Endometrium (tissue), 2 donors: Measurements from ENCODE around the gene OR4E2.
"Not testable (repeated sequence)": the region's sequence is repeated elsewhere in the genome, so short reads cannot be mapped to it uniquely, and the experiment has no call there.

Experiments
- FAIRE-seq: peaks from 2 replicates; lab custom pipeline; 2012; peaks lifted over from hg19 to GRCh38; lab: Jason Lieb, UNC
- donor health status: control.
- donor health status: control.

The OR4E2 gene

GRCh38 chr14:21697662-21698061 lies 44.0 kb downstream of the OR4E2 start:
- FAIRE-seq, result not testable (repeated sequence)

GRCh38 chr14:21698538-21698937 lies 44.9 kb downstream of the OR4E2 start:
- not testable (repeated sequence) for FAIRE-seq

GRCh38 chr14:21699551-21699950 lies 45.9 kb downstream of the OR4E2 start:
- no peak for FAIRE-seq

GRCh38 chr14:21702316-21702715 lies 48.7 kb downstream of the OR4E2 start:
- FAIRE-seq, result no peak

- FAIRE-seq, result no peak
These were observed 50.0 kb downstream of the OR4E2 start for GRCh38 chr14:21703357-21704326.

GRCh38 chr14:21704338-21704737 lies 50.7 kb downstream of the OR4E2 start:
- FAIRE-seq, result no peak

GRCh38 chr14:21711360-21711961 lies 57.8 kb downstream of the OR4E2 start:
- peak; percentile 18 for FAIRE-seq

- no peak for FAIRE-seq
These were observed 58.4 kb downstream of the OR4E2 start for GRCh38 chr14:21712036-21712435.

GRCh38 chr14:21714318-21714929 lies 60.8 kb downstream of the OR4E2 start:
- no peak for FAIRE-seq
